Anterior cingulate cortex (tissue), 58 donors: ENCODE measurements around the gene EEFSEC.

ENCODE experiments used
- DNase-seq, 58 donors: peaks; one replicate each; lab custom pipeline; 2025; lab: John Stamatoyannopoulos, UW

EEFSEC gene

GRCh38 chr3:128309026-128309425 is 155.7 kb downstream of the EEFSEC start:
- no peak for DNase-seq

DNA sequence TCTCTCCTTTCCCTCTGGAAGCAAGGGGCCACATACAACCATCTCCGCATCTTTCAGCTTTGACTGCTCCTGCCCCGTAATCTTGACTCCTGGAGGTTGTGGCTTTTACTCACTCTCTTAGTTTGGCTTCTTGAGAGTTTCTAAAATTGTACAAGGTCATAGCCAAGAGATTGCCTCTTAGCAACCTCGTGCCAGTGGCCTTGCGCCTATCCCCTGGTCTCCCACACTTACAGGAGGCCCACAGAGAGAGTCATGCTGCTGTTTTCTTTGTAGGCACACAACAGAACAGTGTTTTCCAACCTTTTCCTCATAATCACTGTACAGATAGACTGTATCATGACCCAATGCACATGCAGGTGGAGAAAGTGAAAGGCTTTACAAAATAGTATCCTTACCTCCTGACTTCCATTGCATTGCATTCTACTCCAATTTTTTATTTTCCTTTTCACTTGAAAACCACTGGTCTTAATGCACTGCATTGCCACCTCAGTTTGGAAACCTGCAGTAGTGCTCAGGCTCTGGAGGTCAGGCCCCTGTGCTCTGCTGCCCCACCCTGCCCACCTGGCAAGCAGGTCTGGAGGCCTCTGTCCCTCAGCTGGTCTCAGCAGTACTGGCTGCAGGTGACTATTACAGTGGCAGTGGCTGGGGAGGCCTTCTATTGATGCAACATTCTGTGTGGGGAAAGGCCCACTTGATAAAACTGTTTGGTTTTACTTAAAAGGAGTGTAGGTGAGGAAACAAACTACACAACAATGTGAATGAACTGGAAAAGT is 157.2 kb downstream of the EEFSEC start:
- no peak for DNase-seq

DNA sequence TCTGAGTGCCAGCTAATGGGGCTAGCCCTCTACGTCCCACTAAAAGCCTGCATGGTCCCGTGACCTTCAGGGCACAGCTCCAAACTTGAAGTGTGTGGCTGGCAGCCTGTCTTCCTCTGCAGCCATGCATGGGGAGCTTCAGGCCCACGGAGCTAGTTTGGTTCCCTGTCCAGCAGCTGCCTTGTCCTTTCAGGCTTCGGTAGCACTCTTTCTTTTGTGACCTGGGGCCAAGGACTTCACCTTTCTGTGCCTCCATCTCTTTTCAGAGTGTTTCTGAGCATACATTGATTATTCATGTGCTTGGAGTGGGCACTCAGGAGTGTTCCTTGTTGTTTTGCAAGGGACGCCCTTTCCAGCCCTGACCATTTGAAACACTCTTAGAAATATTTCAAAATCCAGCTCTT is 158.2 kb downstream of the EEFSEC start:
- peak in 10 of 58 donors; percentile 7 to 37 (median 16) for DNase-seq

- no peak for DNase-seq
These were observed 159.0 kb downstream of the EEFSEC start for GRCh38 chr3:128312271-128312670.

DNA sequence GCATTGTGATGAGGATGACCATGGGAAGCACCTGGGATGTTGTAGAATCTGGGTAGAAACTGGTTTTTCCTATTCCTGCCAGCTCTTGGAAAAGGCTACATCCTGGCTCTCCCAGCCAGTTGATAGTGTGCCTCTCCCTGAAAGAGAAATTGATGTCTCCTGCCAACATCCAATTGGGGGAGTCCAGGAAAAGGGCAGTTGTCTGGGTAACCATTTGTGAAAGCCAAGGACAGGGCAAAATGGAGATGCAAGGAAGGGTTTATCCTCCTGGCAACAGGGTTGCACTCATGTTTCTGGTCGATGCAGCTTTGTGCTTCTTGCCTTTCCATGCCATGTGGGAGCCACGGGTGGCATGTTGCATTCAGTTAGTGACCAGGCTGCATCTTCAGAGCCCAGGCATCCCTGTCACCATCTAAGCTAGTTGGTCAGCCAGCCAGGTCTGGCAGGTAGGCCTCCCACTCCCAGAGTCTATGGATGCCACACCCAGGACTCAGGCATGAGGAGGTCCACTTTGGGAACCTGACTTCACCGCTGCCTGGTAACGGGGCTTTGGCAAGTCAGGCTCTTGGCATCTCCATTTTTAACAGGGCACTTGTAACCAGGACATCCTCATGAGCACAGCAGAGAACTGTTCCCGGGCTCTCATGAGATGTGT is 159.9 kb downstream of the EEFSEC start:
- DNase-seq: peak in 2 of 58 donors; percentile 29 to 44

DNA sequence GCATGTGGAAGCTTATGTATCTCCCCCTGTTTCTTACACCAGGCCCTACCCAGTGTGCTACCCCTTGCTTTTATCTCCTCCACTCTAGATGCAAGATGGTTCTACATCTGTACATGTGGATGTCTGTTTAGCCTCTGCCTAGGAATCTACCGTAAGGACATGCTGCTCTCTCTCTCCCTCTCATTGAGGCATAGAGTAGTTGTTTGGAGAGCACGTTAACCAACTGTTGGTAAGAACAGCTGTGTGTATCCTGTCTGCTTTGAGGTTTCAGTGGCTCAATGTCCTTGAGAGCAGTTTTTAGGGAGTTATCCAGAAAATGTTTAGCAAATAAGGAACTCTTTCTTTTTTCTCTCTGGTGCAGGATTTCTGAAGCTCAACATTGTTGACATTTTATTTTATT is 160.7 kb downstream of the EEFSEC start:
- DNase-seq: no peak

DNA sequence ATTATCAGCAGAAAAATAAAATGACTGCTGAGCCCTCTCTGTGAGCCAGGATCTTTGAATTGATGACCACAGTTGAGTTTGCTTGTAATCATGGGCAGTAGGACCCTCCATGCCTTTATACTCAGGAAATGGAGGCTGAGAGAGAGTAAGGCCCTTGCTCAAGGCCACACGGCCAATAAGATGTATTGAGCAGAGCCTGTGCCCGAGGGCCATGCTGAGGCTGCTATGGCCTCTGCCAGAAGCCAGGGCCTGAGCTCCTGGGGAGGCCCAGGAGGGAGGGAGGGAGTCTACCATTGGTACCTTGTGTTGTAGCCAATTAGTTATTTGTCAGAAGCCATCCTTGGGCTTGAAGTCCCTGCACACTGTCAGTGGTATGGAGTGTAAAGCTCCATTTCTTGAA is 162.0 kb downstream of the EEFSEC start:
- no peak for DNase-seq

GRCh38 chr3:128316481-128316891 is 163.2 kb downstream of the EEFSEC start:
- no peak for DNase-seq

DNA sequence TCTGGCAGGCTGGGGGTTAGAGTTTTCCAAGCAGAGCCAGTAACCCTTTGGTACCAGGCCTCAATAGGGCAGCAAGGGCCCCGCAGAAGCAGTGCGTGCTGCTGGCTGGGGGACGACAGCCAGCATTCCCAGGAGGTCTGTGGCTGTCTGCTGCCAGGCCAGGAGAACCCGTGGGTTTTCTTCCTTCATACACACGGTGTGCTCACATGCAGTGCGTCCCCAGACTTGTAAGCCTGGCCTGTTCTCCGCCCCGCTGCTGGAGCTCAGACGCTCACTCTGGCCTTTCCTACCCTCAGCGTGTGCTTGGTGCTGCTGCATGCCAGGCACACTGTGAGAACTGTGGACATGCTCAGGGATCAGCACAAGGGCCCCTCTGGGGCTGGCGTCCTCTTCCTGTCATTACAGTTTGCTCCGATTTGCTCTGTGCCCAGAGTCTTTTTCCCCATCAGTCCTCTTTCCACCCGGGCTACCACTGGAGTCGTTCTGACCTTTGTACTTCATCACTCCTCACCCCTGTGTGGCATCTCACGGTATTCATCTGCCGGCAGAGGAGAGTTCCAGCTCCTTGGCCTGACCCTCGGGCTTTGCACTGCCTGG is 163.9 kb downstream of the EEFSEC start:
- DNase-seq: no peak

- DNase-seq: peak in 3 of 58 donors; percentile 21 to 40 (median 25)
These were observed 164.5 kb downstream of the EEFSEC start for GRCh38 chr3:128317698-128318231.

DNA sequence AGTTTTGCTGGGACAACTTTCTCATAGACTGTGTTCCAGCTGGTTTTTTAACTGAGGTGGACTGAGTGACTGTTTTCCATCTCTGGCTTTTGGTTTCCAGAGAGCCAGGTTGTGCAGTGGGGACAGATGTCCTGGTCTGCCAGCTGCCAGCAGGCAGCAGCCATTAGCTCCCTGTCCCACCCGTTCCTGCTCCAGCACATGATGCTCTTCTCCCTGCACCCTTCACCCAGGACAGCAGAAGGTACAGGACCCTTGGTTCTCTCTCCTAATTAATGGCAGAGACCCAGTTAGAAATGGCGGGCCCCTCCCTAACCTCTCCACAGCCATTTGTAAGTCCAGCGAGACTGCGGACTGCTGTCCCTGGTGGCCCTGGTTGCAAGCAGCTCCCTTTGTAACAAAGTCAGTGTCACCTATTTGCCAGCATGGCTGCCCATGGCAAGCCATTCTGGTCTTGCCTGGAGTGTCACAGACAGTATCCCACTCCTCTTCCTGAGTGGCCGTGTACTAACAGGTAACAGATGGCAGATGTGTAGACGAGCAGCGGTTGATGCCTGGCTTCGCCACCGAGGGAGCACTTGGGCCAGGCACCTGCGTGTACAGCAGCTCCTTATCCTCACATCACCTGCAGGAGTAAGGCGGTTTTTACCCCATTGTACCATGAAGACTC is 165.1 kb downstream of the EEFSEC start:
- no peak for DNase-seq

DNA sequence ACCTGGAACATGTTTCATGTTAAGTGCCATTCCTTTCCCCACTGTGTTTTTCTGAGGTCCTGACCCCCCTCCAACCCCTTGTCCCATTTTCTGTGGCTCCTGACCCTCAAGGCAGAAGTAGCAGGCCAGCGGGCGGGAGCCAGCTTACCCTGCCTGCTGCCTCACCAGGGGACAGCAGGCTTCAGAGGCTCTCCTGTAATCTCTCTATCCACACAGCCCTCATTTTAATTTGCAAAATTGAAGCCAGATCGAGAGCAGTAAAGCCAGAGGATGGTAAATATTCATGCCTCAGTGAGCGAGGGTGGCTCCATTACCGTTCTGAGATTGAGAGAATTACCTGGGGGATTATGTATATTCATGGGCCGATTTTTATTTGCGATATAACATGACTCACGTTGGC is 165.8 kb downstream of the EEFSEC start:
- no peak for DNase-seq

DNA sequence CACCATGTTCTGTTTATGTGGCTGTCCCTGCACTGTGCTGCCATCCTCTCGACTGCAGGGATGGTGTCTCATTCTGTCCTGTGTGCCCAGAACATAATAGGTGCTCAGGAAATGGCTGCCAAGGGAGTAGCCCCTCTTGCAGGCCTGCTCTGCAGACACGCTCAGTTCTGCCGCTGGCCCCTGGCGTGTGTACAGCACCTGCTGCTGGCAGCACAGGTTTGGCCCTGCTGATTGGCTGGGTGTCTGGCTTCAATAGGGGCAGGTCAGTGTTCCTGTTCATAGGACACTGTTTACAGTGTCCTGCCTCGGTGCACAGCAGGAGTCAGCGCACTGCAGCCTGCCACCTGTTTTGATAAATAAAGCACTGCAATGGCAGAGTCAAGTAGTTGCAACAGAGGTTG is 166.5 kb downstream of the EEFSEC start:
- no peak for DNase-seq

DNA sequence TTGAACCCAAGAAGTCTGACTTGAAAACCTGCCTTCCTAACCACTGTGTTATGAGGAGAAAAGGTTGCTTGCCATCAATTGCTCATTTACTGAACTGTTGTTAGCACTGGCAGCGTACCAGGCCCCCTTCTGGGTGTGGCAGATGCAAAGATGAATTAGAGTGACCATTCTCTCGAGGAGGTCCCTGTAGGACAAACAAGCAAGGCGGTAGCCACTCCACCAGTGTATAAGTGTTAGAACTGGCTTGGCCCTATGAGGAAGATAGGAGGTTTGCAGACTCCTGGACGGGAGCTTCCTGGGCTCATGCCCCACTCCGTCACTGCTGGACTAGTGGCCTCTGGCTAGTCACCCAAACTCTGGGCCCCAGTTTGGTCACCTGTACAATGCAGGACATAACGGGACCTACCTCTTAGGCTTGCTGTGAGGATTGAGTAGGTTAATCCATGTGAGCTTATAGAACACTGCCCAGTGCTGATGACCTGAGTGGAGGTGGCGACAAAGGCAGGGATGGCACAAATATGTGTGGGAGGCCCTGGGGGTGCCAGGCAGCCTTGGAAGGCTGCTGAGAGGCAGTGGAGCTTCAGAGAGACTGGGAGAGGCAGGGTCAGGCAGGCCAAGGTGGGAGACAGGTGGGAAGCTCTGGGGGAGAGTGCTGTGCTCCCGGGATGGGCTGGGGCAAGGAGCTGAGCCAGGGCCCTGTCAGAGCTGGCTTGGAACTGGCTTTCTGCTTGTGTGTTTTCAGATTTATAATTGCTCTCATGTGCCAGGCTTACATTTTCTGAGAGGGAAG is 167.5 kb downstream of the EEFSEC start:
- no peak for DNase-seq

DNA sequence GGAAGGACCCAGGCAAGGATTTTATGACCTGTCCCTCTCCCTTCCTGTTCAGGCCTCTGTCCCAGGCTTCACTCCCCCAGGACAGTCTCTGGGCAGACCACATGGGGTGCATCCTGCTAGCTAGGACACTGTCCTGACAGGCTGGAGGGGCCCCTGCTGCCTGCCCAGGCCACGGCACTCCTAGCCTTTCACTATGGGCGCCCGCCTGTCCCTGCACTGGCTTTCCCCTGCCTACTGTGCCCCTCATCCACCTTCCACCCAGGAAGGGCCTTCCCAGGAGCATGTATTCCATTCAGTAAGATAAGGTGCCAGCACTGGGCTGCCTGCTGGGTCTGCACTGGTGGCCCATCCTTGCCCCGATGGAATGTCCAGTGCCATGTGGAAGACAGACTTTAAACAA is 168.1 kb downstream of the EEFSEC start:
- no peak for DNase-seq

DNA sequence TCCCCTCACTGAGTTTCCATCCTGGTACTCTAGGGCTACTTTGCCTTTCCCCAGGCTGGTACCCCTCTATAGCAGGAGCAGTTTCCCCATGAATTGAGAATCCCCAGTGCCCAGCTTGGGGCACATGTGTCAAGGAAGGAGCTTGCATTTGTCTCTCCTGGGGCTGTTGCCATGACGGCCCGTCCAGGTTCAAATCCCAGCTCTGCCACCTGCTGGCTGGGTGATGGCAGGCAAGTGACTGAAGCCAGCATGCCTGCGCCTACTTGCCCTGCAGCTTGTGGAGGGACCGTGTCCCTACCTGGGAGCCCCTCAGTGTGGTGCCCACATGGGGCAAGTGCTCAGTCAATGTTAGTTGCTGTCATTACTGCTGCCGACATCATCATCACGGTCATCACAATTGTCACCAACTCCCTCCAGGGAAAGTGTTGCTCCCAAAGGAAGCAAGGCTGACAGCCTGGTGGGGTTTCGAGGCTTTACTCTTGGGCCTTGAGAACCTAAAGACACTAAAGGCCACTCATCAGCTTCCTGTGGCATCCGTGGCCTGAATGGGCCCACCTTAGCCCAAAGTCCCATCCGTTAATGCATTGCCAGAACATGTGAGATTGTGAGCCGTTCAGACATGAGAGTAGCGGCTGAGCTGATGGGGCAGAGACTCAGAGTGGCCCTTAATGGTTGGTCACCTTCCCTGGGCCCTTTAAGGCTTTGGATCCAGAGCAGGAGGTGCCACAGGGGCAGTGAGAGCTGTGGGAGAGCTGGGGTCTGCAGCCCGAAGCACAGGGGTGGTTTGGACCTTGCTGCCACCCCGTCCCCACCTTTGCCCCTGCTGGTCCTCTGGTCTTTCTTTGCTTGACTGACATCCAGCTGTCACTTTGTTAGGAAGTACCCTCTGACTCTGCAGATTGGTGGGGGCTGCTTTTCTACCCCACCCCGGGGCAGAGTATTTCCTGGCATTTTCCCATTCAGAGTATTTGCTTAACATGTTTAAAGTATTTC is 169.0 kb downstream of the EEFSEC start:
- peak in 13 of 58 donors; percentile 5 to 38 (median 30) for DNase-seq

DNA sequence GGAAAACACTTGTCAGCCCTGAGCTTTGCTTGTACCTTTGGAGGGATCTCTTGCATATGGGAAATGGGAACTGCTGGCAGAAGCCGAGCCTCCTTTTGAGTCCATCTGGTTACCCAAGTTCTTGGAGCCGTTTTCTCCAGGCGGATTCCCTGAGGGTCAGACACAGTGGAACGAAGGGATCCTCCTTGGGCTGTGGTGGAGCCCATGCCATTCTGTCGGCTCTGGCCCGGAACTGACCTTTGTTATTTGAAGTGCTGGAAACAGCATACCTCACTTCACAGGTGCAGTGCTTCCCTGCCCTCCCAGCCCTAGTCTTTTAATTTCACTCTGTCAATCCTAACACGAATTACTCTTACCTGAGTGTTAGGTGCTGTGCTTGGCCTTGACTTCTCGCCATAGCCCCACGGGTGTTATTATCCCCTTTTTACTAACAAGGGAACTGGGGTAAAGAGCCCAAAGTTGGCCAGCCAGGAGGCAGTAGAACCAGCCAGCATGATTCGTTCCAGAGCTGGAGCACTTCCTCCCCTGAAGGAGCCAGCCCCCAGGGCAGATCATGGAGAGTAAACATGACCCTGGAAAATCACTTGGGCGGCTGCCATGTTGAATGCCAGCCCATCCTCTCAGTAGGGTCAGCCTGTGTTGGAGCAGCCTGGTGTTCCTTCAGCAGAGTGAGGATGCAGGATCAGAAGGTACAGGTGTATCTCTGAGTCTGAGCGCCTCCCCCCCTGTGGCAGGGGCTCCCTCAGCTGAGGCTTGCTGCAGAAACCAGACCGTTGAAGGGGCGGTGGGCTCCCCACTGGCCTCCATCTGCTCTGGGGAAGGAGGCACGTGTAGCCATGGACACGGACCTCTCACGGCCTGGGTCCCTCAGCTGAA is 170.2 kb downstream of the EEFSEC start:
- DNase-seq: no peak
